Glutamatergic neuron (in vitro differentiated cells): Measurements from ENCODE around the gene MUC13. TPM values are rescaled to one million over a fixed set of nuclear protein-coding genes. Genes with fewer than 3 reads are reported as not detected.

ENCODE experiments used
- DNase-seq: peaks from one replicate; pipeline ENCODE4 v3.0.0; 2022
- H3K27ac Mint-ChIP-seq: one replicate; pipeline ENCODE4 v1.8.0; 2020; ENCODE audit warnings: mild to moderate bottlenecking, mixed read lengths, inconsistent platforms; ENCODE audit not compliant: unreplicated experiment
- H3K27me3 Mint-ChIP-seq: one replicate; pipeline ENCODE4 v1.8.0; 2020; ENCODE audit warnings: mild to moderate bottlenecking, moderate library complexity, mixed read lengths, inconsistent platforms; ENCODE audit not compliant: unreplicated experiment
- H3K36me3 Mint-ChIP-seq: one replicate; pipeline ENCODE4 v1.8.0; 2020; ENCODE audit warnings: mild to moderate bottlenecking, mixed read lengths, inconsistent platforms; ENCODE audit not compliant: unreplicated experiment
- H3K4me1 Mint-ChIP-seq: one replicate; pipeline ENCODE4 v1.8.0; 2020; ENCODE audit warnings: mild to moderate bottlenecking, low read depth, mixed read lengths, inconsistent platforms; ENCODE audit not compliant: unreplicated experiment
- H3K4me3 Mint-ChIP-seq: one replicate; pipeline ENCODE4 v1.8.0; 2020; ENCODE audit warnings: mild to moderate bottlenecking, mixed read lengths, inconsistent platforms; ENCODE audit not compliant: unreplicated experiment
- H3K9me3 Mint-ChIP-seq: one replicate; pipeline ENCODE4 v1.8.0; 2020; ENCODE audit warnings: mild to moderate bottlenecking, moderate library complexity, mixed read lengths, inconsistent platforms; ENCODE audit not compliant: unreplicated experiment
- total RNA-seq: library from RNA; stranded (reverse); fragmentation: NEBNext Ultra II Directional; extraction: Animal tissue kit (Norgen Biotek cat#: 25700); gene quantifications from one replicate; pipeline ENCODE4 v1.2.1, GENCODE V29; 2021; ENCODE audit not compliant: unreplicated experiment
- TF ChIP-seq, protein P1 (sequence below): fragments of 200-600 bp; sonication (generic); IDR thresholded peaks from one replicate; pipeline ENCODE4 v1.5.0; 2021; ENCODE audit not compliant: partially characterized antibody, unreplicated experiment

The MUC13 gene
- total RNA-seq, 1 donor from 2014 or later, result not detected

GRCh38 chr3:124878561-124879336 is 55.8 kb downstream of the MUC13 start:
- Mint-ChIP-seq H3K27me3 (peaks cover 7% of the 10 kb centered on the region), H3K4me3 (no peak overlapping the region), H3K4me1 (peaks cover 12% of the 10 kb centered on the region)

GRCh38 chr3:124877674-124878073 is 56.9 kb downstream of the MUC13 start:
- Mint-ChIP-seq H3K4me3 (no peak overlapping the region), H3K36me3 (no peaks in the 10 kb centered on the region), H3K27me3 (peaks cover 5% of the 10 kb centered on the region), H3K4me1 (peaks cover 14% of the 10 kb centered on the region), H3K27ac (no peak overlapping the region), H3K9me3 (no peaks in the 10 kb centered on the region)
- DNase-seq, result no peak
- TF ChIP-seq, protein P1, sequence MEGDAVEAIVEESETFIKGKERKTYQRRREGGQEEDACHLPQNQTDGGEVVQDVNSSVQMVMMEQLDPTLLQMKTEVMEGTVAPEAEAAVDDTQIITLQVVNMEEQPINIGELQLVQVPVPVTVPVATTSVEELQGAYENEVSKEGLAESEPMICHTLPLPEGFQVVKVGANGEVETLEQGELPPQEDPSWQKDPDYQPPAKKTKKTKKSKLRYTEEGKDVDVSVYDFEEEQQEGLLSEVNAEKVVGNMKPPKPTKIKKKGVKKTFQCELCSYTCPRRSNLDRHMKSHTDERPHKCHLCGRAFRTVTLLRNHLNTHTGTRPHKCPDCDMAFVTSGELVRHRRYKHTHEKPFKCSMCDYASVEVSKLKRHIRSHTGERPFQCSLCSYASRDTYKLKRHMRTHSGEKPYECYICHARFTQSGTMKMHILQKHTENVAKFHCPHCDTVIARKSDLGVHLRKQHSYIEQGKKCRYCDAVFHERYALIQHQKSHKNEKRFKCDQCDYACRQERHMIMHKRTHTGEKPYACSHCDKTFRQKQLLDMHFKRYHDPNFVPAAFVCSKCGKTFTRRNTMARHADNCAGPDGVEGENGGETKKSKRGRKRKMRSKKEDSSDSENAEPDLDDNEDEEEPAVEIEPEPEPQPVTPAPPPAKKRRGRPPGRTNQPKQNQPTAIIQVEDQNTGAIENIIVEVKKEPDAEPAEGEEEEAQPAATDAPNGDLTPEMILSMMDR, result no peak

More at GRCh38 chr3:124878561-124879336, 55.8 kb downstream of the MUC13 start:
- TF ChIP-seq, protein P1, result no peak
- DNase-seq, result no peak
- Mint-ChIP-seq H3K9me3 (no peaks in the 10 kb centered on the region), H3K27ac (no peak overlapping the region), H3K36me3 (no peaks in the 10 kb centered on the region)

DNA sequence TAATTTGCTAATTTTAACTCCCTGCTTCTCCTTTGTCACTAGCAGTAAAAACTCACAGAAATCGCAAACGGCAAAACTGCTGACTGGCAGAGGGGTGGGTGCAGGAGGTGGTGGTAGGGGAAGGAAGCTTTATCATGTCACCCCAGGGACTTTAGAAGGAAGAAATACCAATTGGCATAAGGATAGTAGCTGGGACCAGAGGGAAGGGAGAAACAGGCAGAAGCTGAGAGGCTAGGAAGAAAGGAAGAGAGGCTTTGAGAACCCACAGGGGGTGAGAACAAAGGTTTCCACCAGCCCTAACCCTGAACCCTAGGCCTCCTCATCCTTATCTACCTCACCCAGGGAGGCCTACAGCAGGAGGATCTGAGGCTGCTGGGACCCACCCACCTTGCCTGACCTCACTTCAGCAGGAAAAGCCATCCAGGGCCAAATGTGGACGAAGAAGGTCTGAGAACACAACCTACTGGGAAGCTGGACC is 58.1 kb downstream of the MUC13 start:
- H3K4me1 Mint-ChIP-seq, result peaks cover 14% of the 10 kb centered on the region
- TF ChIP-seq, protein P1, result no peak
- no peak for DNase-seq
- H3K4me3 Mint-ChIP-seq, result no peak overlapping the region
- peaks cover 2% of the 10 kb centered on the region for H3K9me3 Mint-ChIP-seq
- no peaks in the 10 kb centered on the region for H3K36me3 Mint-ChIP-seq
- H3K27ac Mint-ChIP-seq, result no peak overlapping the region
- H3K27me3 Mint-ChIP-seq, result no peaks in the 10 kb centered on the region

DNA sequence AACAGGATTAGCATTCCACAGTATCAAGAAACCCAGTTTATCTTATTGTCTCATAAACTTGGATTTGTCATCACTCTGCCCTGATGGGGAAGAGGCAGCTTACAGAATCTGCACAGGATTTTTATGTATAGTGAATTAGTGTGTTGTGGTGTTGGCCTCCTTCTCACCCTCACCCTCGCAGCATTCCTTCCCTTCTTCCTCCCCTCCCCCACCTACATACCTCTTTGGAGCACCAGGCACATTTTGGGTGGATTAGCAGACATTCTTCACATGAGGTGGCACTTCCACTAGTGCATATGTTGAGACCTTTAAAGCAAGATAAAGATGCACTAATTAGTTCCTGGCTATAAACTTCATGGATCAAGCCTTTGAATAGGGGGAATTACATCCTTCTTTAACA is 61.3 kb downstream of the MUC13 start:
- Mint-ChIP-seq H3K4me3 (no peak overlapping the region), H3K27ac (no peak overlapping the region), H3K9me3 (peaks cover 4% of the 10 kb centered on the region), H3K27me3 (no peaks in the 10 kb centered on the region), H3K4me1 (peaks cover 7% of the 10 kb centered on the region), H3K36me3 (no peaks in the 10 kb centered on the region)
- no peak for DNase-seq
- TF ChIP-seq, protein P1, result no peak

GRCh38 chr3:124867511-124867910 is 67.0 kb downstream of the MUC13 start:
- no peak overlapping the region for H3K27ac Mint-ChIP-seq
- no peaks in the 10 kb centered on the region for H3K27me3 Mint-ChIP-seq
- peaks cover 4% of the 10 kb centered on the region for H3K9me3 Mint-ChIP-seq
- H3K4me1 Mint-ChIP-seq, result no peaks in the 10 kb centered on the region
- DNase-seq, result no peak
- H3K36me3 Mint-ChIP-seq, result no peaks in the 10 kb centered on the region
- TF ChIP-seq, protein P1, result no peak
- no peak overlapping the region for H3K4me3 Mint-ChIP-seq
